NCI-H2029 treated with DMSO at 0.1 percent for 48 hours (cell line): ENCODE measurements around the gene PRSS21.
A peak's percentile ranks its signal among the peaks of the same experiment; 100 is the strongest.

Experiments
- DNase-seq: peaks from one replicate; lab custom pipeline; 2025; lab: John Stamatoyannopoulos, UW

The PRSS21 gene

GRCh38 chr16:2867661-2867986 is 50.6 kb downstream of the PRSS21 start:
- no peak for DNase-seq

GRCh38 chr16:2867987-2868789 is 51.2 kb downstream of the PRSS21 start:
- DNase-seq = peak; percentile 72
